Thoracic aorta (tissue), 2 donors: Measurements from ENCODE around the gene CHD1. TPM values are rescaled to one million over a fixed set of nuclear protein-coding genes. Genes with fewer than 3 reads are reported as not detected.
A peak's percentile ranks its signal among the peaks of the same experiment; 100 is the strongest.

Source experiments
- ATAC-seq: fragments of 150-250 bp; one replicate; pipeline ENCODE4 v1.8.0; 2017; ENCODE audit warnings: low read depth; ENCODE audit not compliant: insufficient number of reproducible peaks, low FRiP score
- DNase-seq: peaks from one replicate; pipeline ENCODE4 v3.0.0-alpha.2; 2020; ENCODE audit warnings: low spot score
- H3K27ac ChIP-seq, 2 donors: fragments of 200-600 bp; sonication (generic); 1 replicate in 1 of 2; 2 replicates in 1 of 2; pipeline ENCODE4 v1.5.1; 2016; ENCODE audit warnings: mild to moderate bottlenecking in 2 of 2, moderate library complexity in 2 of 2
- H3K27me3 ChIP-seq: fragments of 200-600 bp; sonication (generic); replicated peaks from 2 replicates; pipeline ENCODE4 v1.6.0; 2016; ENCODE audit warnings: mild to moderate bottlenecking; ENCODE audit not compliant: insufficient read depth
- H3K36me3 ChIP-seq: fragments of 200-600 bp; sonication (generic); one replicate; pipeline ENCODE4 v1.5.1; 2016
- H3K4me1 ChIP-seq, 2 donors: fragments of 200-600 bp; sonication (generic); 1 replicate in 1 of 2; 2 replicates in 1 of 2; pipeline versions ENCODE4 v1.5.1 to v1.6.0; 2016; ENCODE audit warnings: low read depth in 2 of 2, mild to moderate bottlenecking in 1 of 2; ENCODE audit not compliant: control insufficient read depth in 1 of 2
- H3K4me3 ChIP-seq: fragments of 200-600 bp; sonication (generic); 2 replicates; pipeline ENCODE4 v1.5.1; 2016; ENCODE audit warnings: mild to moderate bottlenecking
- H3K9me3 ChIP-seq: fragments of 200-600 bp; sonication (generic); 2 replicates; pipeline ENCODE4 v1.5.1; 2016
- CTCF ChIP-seq: fragments of 200-600 bp; sonication (generic); IDR thresholded peaks from one replicate; pipeline ENCODE4 v1.5.1; 2019; ENCODE audit warnings: antibody characterized with exemption
- total RNA-seq, 2 donors: library from RNA; depleted of rRNA; stranded (reverse); fragments of >200 nt; gene quantifications; one replicate each; pipeline versions ENCODE4 v1.1.0 to v1.2.3, GENCODE V29; 2016

The CHD1 gene
- total RNA-seq, 2 donors from 2014 or later = 17.7 to 108 TPM

DNA sequence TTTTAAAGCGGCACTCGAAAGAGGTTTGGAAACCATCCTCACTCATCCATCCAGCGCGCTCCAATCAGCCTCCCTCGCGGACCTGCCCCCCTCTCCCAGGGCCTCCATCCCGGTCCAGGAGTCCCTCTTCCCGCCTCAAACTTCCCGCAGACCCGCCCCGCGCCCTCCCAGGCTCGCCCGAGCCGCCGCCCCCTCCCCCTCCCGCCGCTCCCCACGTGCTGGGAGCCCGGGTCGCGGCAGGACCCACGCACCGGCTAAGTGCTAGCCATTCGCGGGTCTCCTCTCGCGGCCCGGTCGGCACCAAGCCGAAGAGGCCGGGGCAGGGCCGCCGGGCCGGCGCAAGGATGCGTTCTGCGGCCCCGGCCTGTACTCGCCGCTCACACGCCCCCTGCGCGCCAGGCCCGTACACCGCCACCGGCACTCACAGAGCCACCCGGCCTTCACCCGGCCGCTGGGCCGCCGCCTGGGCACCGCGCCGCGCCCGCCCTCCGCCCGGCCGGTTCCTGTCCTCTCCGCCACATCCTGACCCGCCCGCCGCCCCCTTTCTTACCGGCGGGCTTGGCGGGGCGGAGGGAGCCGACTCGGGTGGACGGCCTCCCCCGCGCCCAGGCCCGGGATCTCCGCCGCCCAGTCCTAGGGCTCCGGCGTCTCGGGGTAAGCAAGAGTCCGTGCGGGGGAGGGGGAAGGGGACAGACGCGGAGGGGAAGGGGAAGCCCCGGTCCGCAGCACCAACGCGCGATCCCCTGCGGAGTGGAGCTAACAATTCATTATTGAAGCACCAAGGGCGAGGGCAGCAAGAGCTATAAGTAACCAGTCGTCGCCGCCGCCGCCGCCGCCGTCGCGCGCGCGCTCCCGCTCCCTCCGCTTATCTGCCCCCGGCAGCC, 576 bp downstream of the CHD1 start:
- Histone ChIP-seq H3K9me3 (no peaks in the 10 kb centered on the region), H3K4me3 (peak overlapping the region; percentile 97), H3K4me1 (peaks cover 16 to 42% of the 10 kb centered on the region in 2 donors), H3K36me3 (peaks cover 6% of the 10 kb centered on the region), H3K27me3 (no peaks in the 10 kb centered on the region), H3K27ac (peak overlapping the region; percentile 100)
- ATAC-seq (peak; percentile 23), DNase-seq (peak; percentile 40)
- no peak for TF ChIP-seq CTCF

DNA sequence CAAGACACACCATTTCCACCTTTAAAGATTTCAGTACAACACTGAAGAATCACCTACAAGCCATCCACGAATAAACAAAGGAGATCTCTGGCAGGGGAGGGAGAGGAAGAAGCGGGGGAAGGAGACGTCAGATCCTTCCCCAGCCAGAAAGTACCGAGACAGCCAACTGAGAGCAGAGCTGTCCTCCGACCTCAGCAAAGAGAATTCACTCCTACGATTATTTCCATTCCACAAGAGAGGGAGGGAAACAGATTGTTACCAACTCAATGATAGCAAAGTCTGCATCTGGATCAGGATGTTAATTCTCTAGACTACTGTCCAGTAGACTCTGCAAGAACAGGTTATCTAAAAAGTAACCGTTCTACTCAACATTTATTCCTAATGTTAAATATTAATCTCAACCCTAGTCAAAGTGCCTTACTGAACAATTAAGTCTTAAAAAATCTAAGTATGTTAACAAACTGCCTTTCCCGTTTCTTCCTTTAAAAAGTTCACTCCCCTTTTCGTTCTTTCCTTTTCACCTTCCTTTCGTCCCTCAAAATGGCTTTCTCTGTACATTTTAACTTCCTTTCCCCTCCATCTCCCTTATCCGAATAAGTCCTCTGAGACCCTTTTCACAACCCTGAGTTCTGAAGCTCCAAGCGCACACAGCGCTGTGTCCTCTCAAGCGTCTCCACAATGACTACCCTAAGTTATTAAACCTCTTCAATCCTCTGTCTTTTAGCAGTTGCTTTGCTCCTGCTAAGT, 1.4 kb downstream of the CHD1 start:
- no peak for TF ChIP-seq CTCF
- DNase-seq (no peak), ATAC-seq (no peak)
- peaks cover 6% of the 10 kb centered on the region for H3K36me3 ChIP-seq
- H3K27me3 ChIP-seq = no peaks in the 10 kb centered on the region
- H3K4me1 ChIP-seq = peaks cover 16 to 38% of the 10 kb centered on the region in 2 donors
- H3K9me3 ChIP-seq = no peaks in the 10 kb centered on the region
- peak overlapping the region; percentile 100 for H3K27ac ChIP-seq
- peak overlapping the region; percentile 97 for H3K4me3 ChIP-seq

DNA sequence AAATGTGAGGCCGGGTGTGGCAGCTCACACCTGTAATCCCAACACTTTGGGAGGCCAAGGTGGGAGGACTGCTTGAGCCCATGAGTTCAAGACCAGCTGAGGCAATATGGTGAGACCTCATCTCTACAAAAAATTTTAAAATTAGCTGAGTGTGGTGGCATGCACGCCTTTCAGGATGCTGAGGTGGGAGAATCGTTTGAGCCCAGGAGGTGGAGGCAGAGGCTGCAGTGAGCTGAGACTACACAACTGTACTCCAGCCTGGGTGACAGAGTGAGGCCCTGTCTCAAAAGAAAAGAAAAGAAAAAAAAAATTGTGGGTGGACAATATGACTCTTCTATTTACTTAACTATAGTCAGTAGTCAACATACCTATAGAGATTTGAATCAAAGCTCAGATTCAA, 4.8 kb downstream of the CHD1 start:
- TF ChIP-seq CTCF = no peak
- H3K27ac ChIP-seq = no peak overlapping the region
- H3K4me1 ChIP-seq = peaks cover 11 to 21% of the 10 kb centered on the region in 2 donors
- peaks cover 11% of the 10 kb centered on the region for H3K36me3 ChIP-seq
- no peaks in the 10 kb centered on the region for H3K9me3 ChIP-seq
- DNase-seq (no peak), ATAC-seq (no peak)
- H3K27me3 ChIP-seq = no peaks in the 10 kb centered on the region
- no peak overlapping the region for H3K4me3 ChIP-seq

GRCh38 chr5:98921947-98922505, 6.8 kb downstream of the CHD1 start:
- Histone ChIP-seq H3K4me3 (no peak overlapping the region), H3K36me3 (peaks cover 11% of the 10 kb centered on the region), H3K9me3 (no peaks in the 10 kb centered on the region), H3K27me3 (no peaks in the 10 kb centered on the region), H3K4me1 (peaks cover 10 to 21% of the 10 kb centered on the region in 2 donors), H3K27ac (no peak overlapping the region)
- DNase-seq = no peak
- TF ChIP-seq CTCF = no peak
- ATAC-seq = no peak

GRCh38 chr5:98917433-98917832, 11.4 kb downstream of the CHD1 start:
- Histone ChIP-seq H3K27ac (no peak overlapping the region), H3K4me3 (no peak overlapping the region), H3K4me1 (peaks cover 15 to 19% of the 10 kb centered on the region in 2 donors), H3K9me3 (no peaks in the 10 kb centered on the region), H3K27me3 (no peaks in the 10 kb centered on the region), H3K36me3 (peaks cover 5% of the 10 kb centered on the region)
- no peak for DNase-seq
- ATAC-seq = no peak
- no peak for TF ChIP-seq CTCF
